Lung (tissue), 12 donors: ENCODE data around the gene DCAF8. TPM values are rescaled to one million over a fixed set of nuclear protein-coding genes. Genes with fewer than 3 reads are reported as not detected.

ENCODE experiments used
- ATAC-seq: fragments of 200-7000 bp; cut with Tn5 transposase; one replicate; pipeline ENCODE4 v1.9.1; 2020; ENCODE audit warnings: moderate number of reproducible peaks; ENCODE audit not compliant: insufficient read depth, low FRiP score
- DNase-seq, 3 donors: peaks; one replicate each; pipeline ENCODE4 v3.0.0-alpha.2; 2013 to 2017
- H3K27ac ChIP-seq, 2 donors: one replicate each; pipeline ENCODE4 v1.5.1; 2013; ENCODE audit warnings: mild to moderate bottlenecking in 2 of 2, moderate library complexity in 2 of 2, control low read depth in 1 of 2, inconsistent platforms in 1 of 2, low read depth in 1 of 2, low read length in 1 of 2
- H3K27me3 ChIP-seq, 3 donors: one replicate each; pipeline ENCODE4 v1.5.1; 2013; ENCODE audit warnings: low read length in 2 of 3; ENCODE audit not compliant: control insufficient read depth in 3 of 3, insufficient read depth in 3 of 3
- H3K36me3 ChIP-seq, 4 donors: one replicate each; pipeline ENCODE4 v1.5.1; 2013; ENCODE audit warnings: low read length in 4 of 4, mild to moderate bottlenecking in 1 of 4, moderate library complexity in 1 of 4; ENCODE audit not compliant: control insufficient read depth in 4 of 4, insufficient read depth in 4 of 4
- H3K4me1 ChIP-seq, 5 donors: one replicate each; pipeline ENCODE4 v1.5.1; 2013; ENCODE audit warnings: low read length in 5 of 5, mild to moderate bottlenecking in 2 of 5, moderate library complexity in 1 of 5; ENCODE audit not compliant: control insufficient read depth in 5 of 5, insufficient read depth in 5 of 5
- H3K4me3 ChIP-seq: one replicate; pipeline ENCODE4 v1.5.1; 2013; ENCODE audit warnings: mild to moderate bottlenecking, control low read depth, moderate library complexity
- H3K9ac ChIP-seq, 2 donors: one replicate each; pipeline ENCODE4 v1.5.1; 2013; ENCODE audit warnings: low read length in 2 of 2, control low read depth in 1 of 2; ENCODE audit not compliant: insufficient read depth in 1 of 2
- H3K9me3 ChIP-seq, 4 donors: one replicate each; pipeline ENCODE4 v1.5.1; 2013; ENCODE audit warnings: low read length in 3 of 4, mild to moderate bottlenecking in 1 of 4, moderate library complexity in 1 of 4; ENCODE audit not compliant: control insufficient read depth in 4 of 4, insufficient read depth in 3 of 4
- WGBS, 2 donors: extraction: QIAGEN DNeasy Blood & Tissue Kit; methylation state at CpG; one replicate each; pipeline ENCODE4 v1.1.7; 2013; 5-methylcytosine and 5-hydroxymethylcytosine counted together
- polyA plus RNA-seq, 2 donors: library from polyadenylated mRNA; stranded (reverse); fragments of 200-250 nt; gene quantifications; one replicate each; pipeline ENCODE4 v1.2.1, GENCODE V29; 2013
- total RNA-seq, 2 donors: library from RNA; depleted of rRNA in 1 of 2; stranded (reverse); fragments of >200 nt in 1 of 2; gene quantifications; one replicate each; pipeline ENCODE4 v1.2.1, GENCODE V29; 2014 to 2021
- TF ChIP-seq, protein P1 (sequence below): IDR thresholded peaks from 2 replicates; pipeline ENCODE4 v1.5.1; 2012; ENCODE audit warnings: mild to moderate bottlenecking; ENCODE audit errors: control extremely low read depth, extremely low read depth
- donor health status: control.
- donor health status: control.
- donor health status: Bipolar disorder and iron deficiency.
- donor health status: healthy.
- donor health status: DM: yes; HTN: yes; CAD: no.

DCAF8 gene
- total and polyA plus RNA-seq, 4 donors: 64.0 to 207 (median 88.1) TPM

DNA sequence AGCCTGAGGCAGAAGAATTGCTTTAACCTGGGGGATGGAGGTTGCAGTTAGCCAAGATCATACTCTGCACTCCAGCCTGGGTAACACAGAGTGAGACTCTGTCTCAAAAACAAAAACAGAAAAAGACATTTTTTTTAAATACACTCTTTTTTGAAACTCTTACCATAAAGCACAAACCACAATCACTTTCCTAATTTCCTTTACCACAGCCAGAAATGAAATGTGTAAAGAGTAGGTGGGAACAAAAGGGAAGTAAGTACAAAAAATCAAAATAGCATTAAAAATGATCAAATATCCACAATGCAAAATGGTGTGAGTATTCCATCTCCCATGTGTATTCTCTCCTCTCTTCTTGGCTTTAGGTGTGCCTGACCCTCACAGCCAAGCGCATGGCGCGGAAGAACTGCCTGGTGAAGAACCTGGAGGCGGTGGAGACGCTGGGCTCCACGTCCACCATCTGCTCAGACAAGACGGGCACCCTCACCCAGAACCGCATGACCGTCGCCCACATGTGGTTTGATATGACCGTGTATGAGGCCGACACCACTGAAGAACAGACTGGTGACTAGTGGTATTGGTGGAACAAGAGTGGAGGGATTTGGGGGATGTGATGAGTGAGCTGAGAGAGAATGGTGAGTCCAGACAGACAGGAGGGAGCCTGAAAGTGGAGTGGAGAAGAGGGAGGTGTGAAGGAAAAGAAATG, 96.0 kb downstream of the DCAF8 start:
- DNase-seq (no peak), ATAC-seq (no peak)
- no peaks in the 10 kb centered on the region for H3K9me3 ChIP-seq
- no peak overlapping the region for H3K9ac ChIP-seq
- H3K36me3 ChIP-seq: no peaks in the 10 kb centered on the region
- no peak overlapping the region for H3K4me3 ChIP-seq
- H3K27me3 ChIP-seq: no peaks in the 10 kb centered on the region
- no peak overlapping the region for H3K27ac ChIP-seq
- TF ChIP-seq, protein P1, sequence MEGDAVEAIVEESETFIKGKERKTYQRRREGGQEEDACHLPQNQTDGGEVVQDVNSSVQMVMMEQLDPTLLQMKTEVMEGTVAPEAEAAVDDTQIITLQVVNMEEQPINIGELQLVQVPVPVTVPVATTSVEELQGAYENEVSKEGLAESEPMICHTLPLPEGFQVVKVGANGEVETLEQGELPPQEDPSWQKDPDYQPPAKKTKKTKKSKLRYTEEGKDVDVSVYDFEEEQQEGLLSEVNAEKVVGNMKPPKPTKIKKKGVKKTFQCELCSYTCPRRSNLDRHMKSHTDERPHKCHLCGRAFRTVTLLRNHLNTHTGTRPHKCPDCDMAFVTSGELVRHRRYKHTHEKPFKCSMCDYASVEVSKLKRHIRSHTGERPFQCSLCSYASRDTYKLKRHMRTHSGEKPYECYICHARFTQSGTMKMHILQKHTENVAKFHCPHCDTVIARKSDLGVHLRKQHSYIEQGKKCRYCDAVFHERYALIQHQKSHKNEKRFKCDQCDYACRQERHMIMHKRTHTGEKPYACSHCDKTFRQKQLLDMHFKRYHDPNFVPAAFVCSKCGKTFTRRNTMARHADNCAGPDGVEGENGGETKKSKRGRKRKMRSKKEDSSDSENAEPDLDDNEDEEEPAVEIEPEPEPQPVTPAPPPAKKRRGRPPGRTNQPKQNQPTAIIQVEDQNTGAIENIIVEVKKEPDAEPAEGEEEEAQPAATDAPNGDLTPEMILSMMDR: no peak
- 57 to 67% methylated on average over 12 of the region's 12 CpGs for WGBS, 2 donors
- H3K4me1 ChIP-seq: peaks cover 0 to 3% (median 0%) of the 10 kb centered on the region in 5 donors

Other genes with a start within 250 kb of the DCAF8 start
- 1 to 10 TPM; 7.5 to 9.1 TPM for gene PIGM, start 230.6 kb downstream of the DCAF8 start, total RNA-seq
- 1 to 10 TPM; 3.7 to 3.9 TPM for gene PIGM, start 230.6 kb downstream of the DCAF8 start, polyA plus RNA-seq
- gene KCNJ10, start 192.4 kb downstream of the DCAF8 start, total RNA-seq: under 1 TPM; 0.09 to 0.37 TPM
- under 1 TPM; 0.02 to 0.10 TPM for gene KCNJ10, start 192.4 kb downstream of the DCAF8 start, polyA plus RNA-seq
- not detected for gene KCNJ9, start 181.0 kb downstream of the DCAF8 start, total RNA-seq
- gene KCNJ9, start 181.0 kb downstream of the DCAF8 start, polyA plus RNA-seq: not detected
- gene IGSF8, start 163.9 kb downstream of the DCAF8 start, total RNA-seq: 10 to 100 TPM; 23.5 to 39.5 TPM
- gene IGSF8, start 163.9 kb downstream of the DCAF8 start, polyA plus RNA-seq: 10 to 100 TPM; 25.8 to 27.7 TPM
- 1 to 10 TPM; 4.8 to 7.9 TPM for gene ATP1A2, start 146.8 kb downstream of the DCAF8 start, total RNA-seq
- 1 to 10 TPM; 1.1 to 1.5 TPM for gene ATP1A2, start 146.8 kb downstream of the DCAF8 start, polyA plus RNA-seq
- under 1 TPM in 1 of 2 donors, not detected in 1; 0.06 TPM for gene ATP1A4, start 110.9 kb downstream of the DCAF8 start, total RNA-seq
- under 1 TPM; 0.08 to 0.09 TPM for gene ATP1A4, start 110.9 kb downstream of the DCAF8 start, polyA plus RNA-seq
- gene CASQ1, start 72.0 kb downstream of the DCAF8 start, total RNA-seq: under 1 TPM; 0.25 to 0.37 TPM
- gene CASQ1, start 72.0 kb downstream of the DCAF8 start, polyA plus RNA-seq: under 1 TPM; 0.08 to 0.26 TPM
- 100 to 1,000 TPM in 1 of 2 donors, 10 to 100 TPM in 1; 76.0 to 133 TPM for gene PEA15, start 57.2 kb downstream of the DCAF8 start, total RNA-seq
- 100 to 1,000 TPM; 139 to 261 TPM for gene PEA15, start 57.2 kb downstream of the DCAF8 start, polyA plus RNA-seq
- gene PEX19, start 22.6 kb upstream of the DCAF8 start, total RNA-seq: 10 to 100 TPM; 55.9 to 60.7 TPM
- 10 to 100 TPM; 13.1 to 33.0 TPM for gene PEX19, start 22.6 kb upstream of the DCAF8 start, polyA plus RNA-seq
- gene COPA, start 80.7 kb upstream of the DCAF8 start, total RNA-seq: 100 to 1,000 TPM; 158 to 159 TPM
- 10 to 100 TPM; 64.6 to 91.4 TPM for gene COPA, start 80.7 kb upstream of the DCAF8 start, polyA plus RNA-seq
- 10 to 100 TPM; 72.2 to 85.9 TPM for gene NCSTN, start 80.8 kb upstream of the DCAF8 start, total RNA-seq
- gene NCSTN, start 80.8 kb upstream of the DCAF8 start, polyA plus RNA-seq: 10 to 100 TPM; 46.5 to 83.4 TPM
- under 1 TPM; 0.09 to 0.18 TPM for gene NHLH1, start 104.5 kb upstream of the DCAF8 start, total RNA-seq
- under 1 TPM; 0.12 to 0.21 TPM for gene NHLH1, start 104.5 kb upstream of the DCAF8 start, polyA plus RNA-seq
- gene VANGL2, start 138.0 kb upstream of the DCAF8 start, total RNA-seq: 10 to 100 TPM in 1 of 2 donors, 1 to 10 TPM in 1; 2.7 to 13.9 TPM
- 1 to 10 TPM; 1.3 to 1.7 TPM for gene VANGL2, start 138.0 kb upstream of the DCAF8 start, polyA plus RNA-seq